Left lung (tissue), 10 donors: Measurements from ENCODE around the gene SHC4. TPM values are rescaled to one million over a fixed set of nuclear protein-coding genes. Genes with fewer than 3 reads are reported as not detected.

Experiments
- ATAC-seq: fragments of 200-7000 bp; cut with Tn5 transposase; one replicate; pipeline ENCODE4 v1.9.1; 2020; ENCODE audit warnings: moderate library complexity
- DNase-seq, 4 donors: peaks; one replicate each; pipeline ENCODE4 v3.0.0-alpha.2; 2013 to 2020
- H3K27ac ChIP-seq, 2 donors: fragments of 200-600 bp; sonication (generic) in 1 of 2; one replicate each; pipeline versions ENCODE4 v1.5.0 to v1.8.0; 2020 to 2021
- H3K27me3 ChIP-seq, 2 donors: fragments of 200-600 bp; sonication (generic) in 1 of 2; one replicate each; pipeline versions ENCODE4 v1.5.0 to v1.8.0; 2020 to 2021
- H3K36me3 ChIP-seq, 2 donors: fragments of 200-600 bp; sonication (generic) in 1 of 2; one replicate each; pipeline versions ENCODE4 v1.5.0 to v1.8.0; 2020 to 2021
- H3K4me1 ChIP-seq, 2 donors: fragments of 200-600 bp; one replicate each; pipeline ENCODE4 v1.8.0; 2021
- H3K4me3 ChIP-seq, 2 donors: fragments of 200-600 bp; sonication (generic) in 1 of 2; one replicate each; pipeline versions ENCODE4 v1.5.0 to v1.8.0; 2020 to 2021; ENCODE audit warnings: mild to moderate bottlenecking in 1 of 2
- H3K9me3 ChIP-seq, 2 donors: fragments of 200-600 bp; sonication (generic) in 1 of 2; one replicate each; pipeline versions ENCODE4 v1.5.0 to v1.8.0; 2020 to 2021
- CTCF ChIP-seq, 2 donors: fragments of 200-600 bp; sonication (generic) in 1 of 2; IDR thresholded peaks; one replicate each; pipeline versions ENCODE4 v1.5.0 to v1.8.0; 2021; ENCODE audit warnings: antibody characterized with exemption in 2 of 2
- intact Hi-C, 2 donors: fragments of 100-400 bp; cut with DNase I; formaldehyde crosslinking; loops; one replicate each; pipeline versions ENCODE4 v1.11.2 to v1.14.2; 2022
- polyA plus RNA-seq, 6 donors: library from polyadenylated mRNA; unstranded; fragments of 120-200 nt; gene quantifications; one replicate each; pipeline ENCODE4 v1.2.1, GENCODE V29; 2013; ENCODE audit not compliant: insufficient read length in 6 of 6
- total RNA-seq, 2 donors: library from RNA; stranded (reverse); fragmentation: NEBNext Ultra II Directional; extraction: Animal tissue kit (Norgen Biotek cat#: 25700); gene quantifications; one replicate each; pipeline ENCODE4 v1.2.1, GENCODE V29; 2021
- donor health status: DM: no; HTN: yes; CAD: no.
- donor health status: DM: no; HTN: no; CAD: no.

The SHC4 gene
- total and polyA plus RNA-seq, 8 donors = 0.44 to 1.4 (median 0.98) TPM

GRCh38 chr15:48930735-48931134 lies 33.0 kb downstream of the SHC4 start:
- Histone ChIP-seq H3K27ac (no peak overlapping the region), H3K27me3 (peaks cover 0 to 8% of the 10 kb centered on the region in 2 donors), H3K4me1 (no peaks in the 10 kb centered on the region), H3K36me3 (no peaks in the 10 kb centered on the region), H3K9me3 (no peaks in the 10 kb centered on the region), H3K4me3 (no peak overlapping the region)
- no peak for TF ChIP-seq CTCF (IDR thresholded peaks at IDR 0.05)
- ATAC-seq (no peak), DNase-seq (no peak)
- intact Hi-C loops = no loop called here

DNA sequence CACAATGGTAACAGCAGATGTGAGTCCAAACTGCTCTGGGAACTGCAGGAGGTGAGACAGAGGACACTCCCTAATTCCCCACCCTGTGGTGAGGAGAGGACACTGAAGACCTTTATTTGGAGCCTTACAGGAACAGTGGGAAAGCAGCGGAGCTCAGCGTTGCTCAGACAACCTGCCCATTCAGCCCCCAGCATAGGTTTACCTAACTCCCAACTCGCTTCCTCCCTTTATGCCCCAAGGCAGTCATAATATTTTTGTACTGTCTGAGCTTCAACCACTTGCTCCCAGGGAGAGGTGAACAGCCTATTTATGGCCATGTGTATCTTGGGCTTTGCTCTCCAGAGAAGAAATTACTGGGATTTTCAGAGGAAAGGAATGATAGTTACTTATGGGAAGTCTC lies 34.1 kb downstream of the SHC4 start:
- TF ChIP-seq CTCF (IDR thresholded peaks at IDR 0.05) = no peak
- Histone ChIP-seq H3K4me3 (no peak overlapping the region), H3K27ac (no peak overlapping the region), H3K9me3 (no peaks in the 10 kb centered on the region), H3K27me3 (peaks cover 0 to 8% of the 10 kb centered on the region in 2 donors), H3K4me1 (no peaks in the 10 kb centered on the region), H3K36me3 (no peaks in the 10 kb centered on the region)
- ATAC-seq (no peak), DNase-seq (no peak)
- intact Hi-C loops = no loop called here

DNA sequence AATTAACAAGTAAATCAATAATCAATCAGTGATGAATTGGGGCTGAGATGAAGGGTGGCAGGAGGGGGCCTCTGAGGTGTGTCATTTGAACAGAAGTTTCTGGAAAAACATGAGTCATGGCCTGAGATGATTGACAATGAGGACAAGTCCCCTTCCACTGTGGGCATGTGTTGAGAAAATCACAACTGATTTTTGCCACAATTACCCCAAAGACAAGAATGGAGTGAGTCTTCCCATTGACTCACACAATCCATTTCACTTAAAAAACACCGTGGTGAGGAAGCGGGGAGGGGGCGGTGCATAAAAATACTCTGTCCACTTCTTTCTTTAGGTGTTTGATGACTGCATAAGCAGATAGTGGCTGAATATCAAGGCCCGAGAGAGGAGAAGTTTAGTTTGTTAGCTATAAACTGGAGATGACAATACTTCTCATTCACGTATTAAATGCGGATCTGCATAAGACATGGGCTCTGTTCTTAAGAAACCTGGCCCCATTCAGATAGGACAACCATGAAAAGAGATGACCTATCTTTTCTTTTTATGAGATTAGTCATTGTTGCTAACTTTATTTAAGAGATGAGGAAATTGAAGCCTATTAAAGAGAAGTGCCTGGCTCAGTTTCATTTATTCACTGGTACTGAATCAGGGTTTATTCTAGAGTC lies 34.7 kb downstream of the SHC4 start:
- no peak for ATAC-seq
- DNase-seq = no peak
- intact Hi-C loops = no loop called here
- Histone ChIP-seq H3K9me3 (no peaks in the 10 kb centered on the region), H3K27me3 (peaks cover 0 to 8% of the 10 kb centered on the region in 2 donors), H3K36me3 (no peaks in the 10 kb centered on the region), H3K4me1 (no peaks in the 10 kb centered on the region), H3K27ac (no peak overlapping the region), H3K4me3 (no peak overlapping the region)
- TF ChIP-seq CTCF (IDR thresholded peaks at IDR 0.05) = no peak

DNA sequence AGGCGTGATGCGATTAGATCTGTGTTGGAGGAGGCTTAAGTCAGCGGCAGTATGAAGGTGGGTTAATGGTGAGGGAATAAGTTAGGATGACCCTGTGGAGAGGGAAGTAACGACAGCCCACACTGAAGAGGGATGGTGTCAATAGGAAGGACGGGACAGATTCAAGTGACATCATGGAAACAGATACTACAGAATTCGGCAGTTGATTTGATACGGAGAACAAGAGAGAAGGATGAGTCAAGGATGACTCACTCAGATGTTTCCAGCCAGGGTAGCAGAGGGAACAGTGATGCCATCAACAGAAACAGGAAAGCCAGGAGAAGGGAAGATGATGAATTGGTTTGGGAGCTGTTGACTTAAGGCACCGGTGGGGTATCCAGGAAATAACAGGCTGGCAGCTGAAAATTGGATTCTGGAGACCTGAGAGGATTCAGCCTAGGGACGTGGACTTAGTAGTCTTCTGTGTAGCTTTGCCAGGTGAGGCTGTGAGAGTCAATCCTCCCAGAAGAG lies 38.0 kb downstream of the SHC4 start:
- Histone ChIP-seq H3K9me3 (no peaks in the 10 kb centered on the region), H3K27ac (no peak overlapping the region), H3K27me3 (peaks cover 0 to 8% of the 10 kb centered on the region in 2 donors), H3K4me3 (no peak overlapping the region), H3K36me3 (no peaks in the 10 kb centered on the region), H3K4me1 (no peaks in the 10 kb centered on the region)
- intact Hi-C loops = no loop called here
- ATAC-seq (no peak), DNase-seq (no peak)
- no peak for TF ChIP-seq CTCF (IDR thresholded peaks at IDR 0.05)

GRCh38 chr15:48924528-48925393 lies 39.0 kb downstream of the SHC4 start:
- DNase-seq = no peak
- ATAC-seq = no peak
- no peaks in the 10 kb centered on the region for H3K36me3 ChIP-seq
- intact Hi-C loops = no loop called here
- no peak for TF ChIP-seq CTCF (IDR thresholded peaks at IDR 0.05)
- peaks cover 0 to 8% of the 10 kb centered on the region in 2 donors for H3K27me3 ChIP-seq
- no peaks in the 10 kb centered on the region for H3K4me1 ChIP-seq
- no peaks in the 10 kb centered on the region for H3K9me3 ChIP-seq
- H3K27ac ChIP-seq = no peak overlapping the region
- H3K4me3 ChIP-seq = no peak overlapping the region
